Measurements from ENCODE around the gene VWA5B2. TPM values are rescaled to one million over a fixed set of nuclear protein-coding genes. Genes with fewer than 3 reads are reported as not detected.
A peak's percentile ranks its signal among the peaks of the same experiment; 100 is the strongest.

VWA5B2 gene
- total and polyA plus RNA-seq, 2 of the 13 experiments (the other 11 are each of a cell fraction or from before 2014, with no cell fraction given) = 0.03 to 0.04 TPM

- TF ChIP-seq KIAA2018 (CRISPR knock-in tag; IDR thresholded peaks at IDR 0.05; ENCODE audit: borderline replicate concordance) (no peak), PRDM4 (CRISPR knock-in tag; IDR thresholded peaks at IDR 0.05; ENCODE audit: borderline replicate concordance) (no peak), NR2F1 (CRISPR knock-in tag; IDR thresholded peaks at IDR 0.05) (no peak), ZNF331 (CRISPR knock-in tag; IDR thresholded peaks at IDR 0.05) (no peak), ZBTB42 (CRISPR knock-in tag; IDR thresholded peaks at IDR 0.05) (no peak), ZC3H13 (CRISPR knock-in tag; IDR thresholded peaks at IDR 0.05) (no peak), THYN1 (CRISPR knock-in tag; IDR thresholded peaks at IDR 0.05; ENCODE audit: borderline replicate concordance, low read depth) (no peak), ZBED4 (CRISPR knock-in tag; IDR thresholded peaks at IDR 0.05; ENCODE audit: borderline replicate concordance) (0 out of 2 replicates have a peak, but pooled peaks have one; percentile 32)
- TF ChIP-seq, protein P1, sequence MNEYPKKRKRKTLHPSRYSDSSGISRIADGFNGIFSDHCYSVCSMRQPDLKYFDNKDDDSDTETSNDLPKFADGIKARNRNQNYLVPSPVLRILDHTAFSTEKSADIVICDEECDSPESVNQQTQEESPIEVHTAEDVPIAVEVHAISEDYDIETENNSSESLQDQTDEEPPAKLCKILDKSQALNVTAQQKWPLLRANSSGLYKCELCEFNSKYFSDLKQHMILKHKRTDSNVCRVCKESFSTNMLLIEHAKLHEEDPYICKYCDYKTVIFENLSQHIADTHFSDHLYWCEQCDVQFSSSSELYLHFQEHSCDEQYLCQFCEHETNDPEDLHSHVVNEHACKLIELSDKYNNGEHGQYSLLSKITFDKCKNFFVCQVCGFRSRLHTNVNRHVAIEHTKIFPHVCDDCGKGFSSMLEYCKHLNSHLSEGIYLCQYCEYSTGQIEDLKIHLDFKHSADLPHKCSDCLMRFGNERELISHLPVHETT (CRISPR knock-in tag; conservative IDR thresholded peaks at IDR 0.05) = no peak
- TF ChIP-seq, protein P2, sequence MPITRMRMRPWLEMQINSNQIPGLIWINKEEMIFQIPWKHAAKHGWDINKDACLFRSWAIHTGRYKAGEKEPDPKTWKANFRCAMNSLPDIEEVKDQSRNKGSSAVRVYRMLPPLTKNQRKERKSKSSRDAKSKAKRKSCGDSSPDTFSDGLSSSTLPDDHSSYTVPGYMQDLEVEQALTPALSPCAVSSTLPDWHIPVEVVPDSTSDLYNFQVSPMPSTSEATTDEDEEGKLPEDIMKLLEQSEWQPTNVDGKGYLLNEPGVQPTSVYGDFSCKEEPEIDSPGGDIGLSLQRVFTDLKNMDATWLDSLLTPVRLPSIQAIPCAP (CRISPR knock-in tag; IDR thresholded peaks at IDR 0.05; ENCODE audit: low read depth) = no peak
Observed at GRCh38 chr3:184186184-184186901, 43.0 kb upstream of the VWA5B2 start, which contains the start of gene ABCF3 (continued).

Data from HepG2 (cell line).